Middle frontal gyrus (tissue), 1 donor: ENCODE measurements around the gene ST14.
"Not testable (repeated sequence)": the region's sequence is repeated elsewhere in the genome, so short reads cannot be mapped to it uniquely, and the experiment has no call there.

Experiments used
- DNase-seq: peaks from one replicate; pipeline ENCODE4 v3.0.0-alpha.2; 2015; ENCODE audit warnings: low spot score; ENCODE audit errors: extremely low spot score

Gene ST14

GRCh38 chr11:130188047-130188446, 28.5 kb downstream of the ST14 start:
- DNase-seq, result no peak

- no peak for DNase-seq
Observed at GRCh38 chr11:130188585-130189347, 29.2 kb downstream of the ST14 start.

- DNase-seq, result no peak
Observed at GRCh38 chr11:130189492-130190210, 30.1 kb downstream of the ST14 start.

- DNase-seq, result no peak
Observed at GRCh38 chr11:130190371-130190881, 30.8 kb downstream of the ST14 start.

GRCh38 chr11:130191896-130192295, 32.3 kb downstream of the ST14 start:
- DNase-seq, result no peak

- no peak for DNase-seq
Observed at GRCh38 chr11:130192845-130193267, 33.3 kb downstream of the ST14 start.

- DNase-seq, result not testable (repeated sequence)
Observed at GRCh38 chr11:130193551-130193950, 34.0 kb downstream of the ST14 start.

GRCh38 chr11:130194241-130195023, 34.9 kb downstream of the ST14 start:
- DNase-seq, result no peak

GRCh38 chr11:130197386-130198035, 37.9 kb downstream of the ST14 start:
- no peak for DNase-seq

GRCh38 chr11:130198292-130198691, 38.7 kb downstream of the ST14 start:
- no peak for DNase-seq

- no peak for DNase-seq
Observed at GRCh38 chr11:130198964-130199363, 39.4 kb downstream of the ST14 start.

- DNase-seq, result no peak
Observed at GRCh38 chr11:130199792-130200191, 40.2 kb downstream of the ST14 start.

GRCh38 chr11:130201026-130201425, 41.4 kb downstream of the ST14 start:
- no peak for DNase-seq

- no peak for DNase-seq
Observed at GRCh38 chr11:130202009-130202817, 42.6 kb downstream of the ST14 start.

GRCh38 chr11:130202818-130203689, 43.5 kb downstream of the ST14 start:
- no peak for DNase-seq

GRCh38 chr11:130203766-130204702, 44.5 kb downstream of the ST14 start:
- no peak for DNase-seq

- DNase-seq, result no peak
Observed at GRCh38 chr11:130204703-130205095, 45.1 kb downstream of the ST14 start.

- no peak for DNase-seq
Observed at GRCh38 chr11:130206141-130206540, 46.6 kb downstream of the ST14 start.
